Activated effector memory CD4-positive, alpha-beta T cell treated with anti-CD3 and anti-CD28 coated beads, Interleukin-2, amount 50 U/mL, for 16 hours (primary cell): ENCODE results near the gene CCNB2.

Experiments
- DNase-seq: peaks from one replicate; pipeline ENCODE4 v3.0.0-alpha.2; 2020

The CCNB2 gene

DNA sequence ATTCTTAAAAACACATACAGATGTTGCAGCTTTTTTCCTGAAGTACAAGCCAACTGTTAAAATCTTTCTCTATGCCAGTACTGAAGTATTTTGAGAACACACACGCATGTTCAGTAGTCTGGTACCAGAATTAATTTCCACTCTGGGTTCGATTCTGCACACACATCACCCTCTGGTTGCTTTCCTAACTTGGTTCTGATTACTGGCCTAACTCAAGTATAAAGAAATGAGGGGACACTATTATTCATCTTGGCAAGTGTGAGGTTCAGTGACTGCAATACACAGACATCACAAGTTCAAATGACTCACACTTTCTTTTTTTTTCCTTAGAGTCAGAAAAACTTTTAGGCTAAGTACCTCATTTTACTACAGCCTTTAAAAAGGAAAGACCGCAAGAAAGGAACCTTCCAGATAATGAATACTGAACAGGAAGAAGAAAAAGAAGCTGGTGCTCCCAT, 64.3 kb downstream of the CCNB2 start:
- no peak for DNase-seq

DNA sequence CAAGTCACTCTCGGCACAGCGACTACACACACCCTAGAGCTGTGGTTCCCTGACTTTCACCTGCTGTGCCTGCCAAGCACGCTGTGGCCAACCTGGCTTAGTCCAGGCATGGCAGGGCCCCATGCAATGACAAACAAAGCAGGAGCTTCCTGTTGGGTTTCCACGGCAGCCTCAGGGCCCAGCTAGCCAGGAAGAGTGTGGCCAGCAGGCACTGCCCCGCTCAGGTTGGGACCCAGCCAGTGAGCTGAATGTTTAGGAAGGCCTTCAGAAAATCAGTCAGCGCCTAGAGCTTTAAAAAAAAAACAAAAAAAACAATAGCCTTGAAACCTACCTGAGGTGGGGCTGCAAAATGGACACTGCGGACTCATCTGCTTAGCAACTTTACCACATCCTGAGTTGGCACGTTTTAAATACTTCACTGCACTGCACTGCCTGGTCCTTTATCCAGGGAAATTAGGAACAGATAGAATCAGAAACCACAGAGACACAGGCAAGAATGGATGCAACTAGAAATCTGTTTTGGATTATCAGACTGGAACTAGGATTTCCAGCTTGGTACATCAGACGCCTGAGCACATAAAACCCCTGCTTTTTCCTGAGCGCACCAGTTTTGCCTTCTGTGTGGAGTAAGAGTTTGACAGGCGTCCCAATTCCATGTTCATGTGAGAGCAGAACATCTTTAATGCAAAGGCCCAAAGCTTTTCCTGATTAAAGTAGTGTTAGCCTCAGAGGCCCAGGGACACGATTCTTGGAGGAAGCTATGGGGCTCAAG, 65.5 kb downstream of the CCNB2 start:
- no peak for DNase-seq

DNA sequence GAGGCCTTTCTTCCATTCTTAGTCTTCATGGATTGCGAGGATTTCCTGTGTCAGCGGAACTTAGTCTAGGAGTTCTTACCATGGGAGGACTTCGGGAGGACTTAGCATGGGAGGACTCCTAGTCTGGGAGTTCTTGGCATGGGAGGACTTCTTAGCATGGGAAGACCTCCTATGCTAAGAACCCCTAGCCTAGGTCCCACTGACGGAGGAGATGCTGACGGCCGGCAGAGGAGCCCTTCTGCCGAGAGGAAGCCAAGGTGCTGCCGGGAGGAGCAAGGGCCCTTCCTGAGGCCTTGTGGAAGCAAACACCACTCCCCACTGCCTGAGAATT, 66.1 kb downstream of the CCNB2 start:
- no peak for DNase-seq

DNA sequence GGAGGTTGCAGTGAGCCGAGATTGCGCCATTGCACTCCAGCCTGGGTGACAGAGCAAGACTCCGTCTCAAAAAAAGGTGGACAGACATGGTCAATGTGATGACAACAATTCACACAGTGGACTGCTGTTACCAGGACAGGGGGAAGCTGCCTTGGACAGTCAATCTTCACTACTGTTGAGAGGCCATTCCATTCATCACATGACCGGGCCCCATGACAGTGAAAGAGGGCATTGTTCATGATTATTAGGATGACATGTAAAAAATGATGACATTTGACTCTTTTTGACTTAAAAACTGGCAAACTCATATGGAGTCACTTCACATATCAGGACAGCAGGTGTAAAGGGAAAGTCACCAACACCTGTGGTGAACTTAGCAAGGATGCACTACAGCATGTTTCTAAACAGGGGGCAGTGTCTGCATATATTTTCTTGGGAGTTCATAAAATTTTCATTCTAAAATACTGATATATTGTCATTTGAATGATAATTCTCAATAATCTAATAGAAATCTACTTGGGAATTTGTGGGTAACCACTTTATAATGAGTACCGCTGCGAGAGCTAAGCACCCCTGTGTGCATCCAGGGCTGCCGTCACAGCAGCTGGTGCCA, 67.4 kb downstream of the CCNB2 start:
- DNase-seq = no peak

DNA sequence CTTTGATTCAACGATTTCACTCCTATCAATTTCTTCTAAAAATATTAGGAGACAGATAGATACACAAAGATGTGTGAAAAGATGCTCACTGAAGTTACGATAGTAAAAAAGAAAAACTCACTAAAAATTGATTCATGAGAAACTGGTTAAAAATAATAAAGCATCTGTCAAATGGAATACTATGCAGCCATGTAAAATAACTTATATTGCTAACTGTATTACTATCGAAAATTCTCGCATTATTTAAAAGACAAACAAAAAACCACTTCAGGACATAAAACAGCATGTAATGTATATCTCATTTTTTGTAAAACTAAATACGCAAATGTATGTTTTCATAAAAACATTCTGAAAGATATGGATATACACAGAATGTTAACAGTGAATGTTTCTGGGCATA, 68.2 kb downstream of the CCNB2 start:
- no peak for DNase-seq

DNA sequence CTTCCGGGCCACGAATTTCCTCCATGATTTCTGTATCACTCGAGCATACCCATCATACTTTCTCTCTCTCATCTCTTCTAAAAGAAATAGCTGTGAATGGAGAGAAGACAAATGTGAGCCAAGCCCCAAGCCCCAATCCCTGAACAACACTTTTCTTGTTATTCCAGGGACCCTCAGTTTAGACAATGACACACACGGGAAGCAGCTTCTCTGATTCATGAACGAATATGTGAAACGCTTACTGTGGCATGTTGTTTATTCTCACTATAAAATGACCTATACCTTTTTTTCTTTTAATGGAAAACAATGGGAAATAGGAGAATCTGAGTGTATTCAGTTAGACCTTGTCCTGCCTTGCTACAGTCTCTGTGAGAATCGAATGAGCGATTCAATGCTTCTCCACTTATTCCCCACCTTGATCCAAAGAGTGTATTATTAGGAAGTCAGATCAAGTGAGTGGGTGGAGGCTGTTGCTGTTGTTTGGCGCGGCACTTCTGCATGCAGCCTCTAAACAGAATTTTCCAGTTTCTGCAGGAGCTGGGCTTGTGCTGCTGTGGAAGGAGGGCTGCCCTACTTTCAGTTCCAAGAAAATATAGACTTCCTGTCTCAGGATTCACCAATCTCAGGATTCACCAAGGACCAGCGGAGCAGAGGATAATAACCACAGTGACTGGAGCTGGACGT, 69.3 kb downstream of the CCNB2 start:
- DNase-seq = no peak
